ENCODE results near the gene MGMT.

The MGMT gene

GRCh38 chr10:129743738-129744133, 276.7 kb downstream of the MGMT start:
- Histone ChIP-seq H3K27me3 (no peaks in the 10 kb centered on the region), H4K20me1 (no peaks in the 10 kb centered on the region; a peak in 1 of 22 replicates), H3K4me1 (peaks cover 13 to 32% (median 17%) of the 10 kb centered on the region in 10 experiments), H3K4me3 (no peak overlapping the region), H3K9me3 (replicated peaks in 1 of 11) (peaks cover 15 to 57% (median 23%) of the 10 kb centered on the region in 11 experiments), H3K4me2 (no peak overlapping the region), H3K27ac (no peak overlapping the region), H3K9ac (no peak overlapping the region), H3K36me3 (peaks cover 3 to 55% (median 31%) of the 10 kb centered on the region in 11 experiments; a peak in 18 of 22 replicates)
- TF ChIP-seq Cebpa-rat (IDR thresholded peaks at IDR 0.05), result no peak

GRCh38 chr10:129744134-129745111, 277.4 kb downstream of the MGMT start:
- peak overlapping the region in 4 of 11 experiments; percentile 9 to 20 (median 14); a peak in 5 of 22 replicates for H3K4me2 ChIP-seq
- H3K4me3 ChIP-seq, result no peak overlapping the region
- no peak for TF ChIP-seq Cebpa-rat (IDR thresholded peaks at IDR 0.05)
- H3K9ac ChIP-seq, result no peak overlapping the region
- H4K20me1 ChIP-seq, result no peaks in the 10 kb centered on the region; a peak in 1 of 22 replicates
- H3K9me3 ChIP-seq (replicated peaks in 1 of 11), result peaks cover 22 to 63% (median 29%) of the 10 kb centered on the region in 11 experiments
- no peaks in the 10 kb centered on the region for H3K27me3 ChIP-seq
- H3K4me1 ChIP-seq, result peaks cover 6 to 25% (median 10%) of the 10 kb centered on the region in 10 experiments
- no peak overlapping the region for H3K27ac ChIP-seq
- H3K36me3 ChIP-seq, result peaks cover 8 to 60% (median 38%) of the 10 kb centered on the region in 11 experiments; a peak in 19 of 22 replicates

- H3K4me3 ChIP-seq, result no peak overlapping the region
- TF ChIP-seq Cebpa-rat (IDR thresholded peaks at IDR 0.05), result no peak
- peaks cover 8 to 61% (median 41%) of the 10 kb centered on the region in 11 experiments; a peak in 19 of 22 replicates for H3K36me3 ChIP-seq
- H3K27me3 ChIP-seq, result no peaks in the 10 kb centered on the region
- no peak overlapping the region for H3K9ac ChIP-seq
- H3K9me3 ChIP-seq (replicated peaks in 1 of 11), result peaks cover 27 to 71% (median 36%) of the 10 kb centered on the region in 11 experiments
- H4K20me1 ChIP-seq, result no peaks in the 10 kb centered on the region; a peak in 1 of 22 replicates
- H3K4me2 ChIP-seq, result peak overlapping the region in 2 of 11 experiments; percentile 18 to 20; a peak in 1 of 22 replicates
- peaks cover 0 to 17% (median 1%) of the 10 kb centered on the region in 10 experiments; a peak in 9 of 20 replicates for H3K4me1 ChIP-seq
- H3K27ac ChIP-seq, result no peak overlapping the region
These were observed 278.2 kb downstream of the MGMT start for GRCh38 chr10:129745186-129745750.

GRCh38 chr10:129754211-129755050, 287.4 kb downstream of the MGMT start:
- peaks cover 40 to 58% (median 48%) of the 10 kb centered on the region in 11 experiments for H3K9me3 ChIP-seq (replicated peaks in 1 of 11)
- H3K4me3 ChIP-seq, result no peak overlapping the region
- H3K27me3 ChIP-seq, result no peaks in the 10 kb centered on the region
- H3K9ac ChIP-seq, result no peak overlapping the region
- H3K36me3 ChIP-seq, result peaks cover under 1 to 35% (median 24%) of the 10 kb centered on the region in 11 experiments; a peak in 17 of 22 replicates
- H4K20me1 ChIP-seq, result no peaks in the 10 kb centered on the region; a peak in 2 of 22 replicates
- TF ChIP-seq Cebpa-rat (IDR thresholded peaks at IDR 0.05), result no peak
- no peak overlapping the region for H3K27ac ChIP-seq
- H3K4me2 ChIP-seq, result no peak overlapping the region
- H3K4me1 ChIP-seq, result peaks cover 13 to 40% (median 22%) of the 10 kb centered on the region in 10 experiments

GRCh38 chr10:129755158-129755591, 288.1 kb downstream of the MGMT start:
- Histone ChIP-seq H3K4me2 (no peak overlapping the region), H3K4me1 (peaks cover 13 to 40% (median 22%) of the 10 kb centered on the region in 10 experiments), H3K4me3 (no peak overlapping the region), H3K36me3 (peaks cover 8 to 42% (median 28%) of the 10 kb centered on the region in 11 experiments; a peak in 21 of 22 replicates), H3K9ac (no peak overlapping the region), H4K20me1 (no peaks in the 10 kb centered on the region; a peak in 2 of 22 replicates), H3K27ac (no peak overlapping the region), H3K27me3 (no peaks in the 10 kb centered on the region), H3K9me3 (replicated peaks in 1 of 11) (peaks cover 36 to 50% (median 41%) of the 10 kb centered on the region in 11 experiments)
- TF ChIP-seq Cebpa-rat (IDR thresholded peaks at IDR 0.05), result no peak

- H3K4me2 ChIP-seq, result peak overlapping the region in 3 of 11 experiments; percentile 85 to 90 (median 85); a peak in 3 of 22 replicates
- peaks cover 32 to 46% (median 37%) of the 10 kb centered on the region in 11 experiments for H3K9me3 ChIP-seq (replicated peaks in 1 of 11)
- H3K36me3 ChIP-seq, result peaks cover 8 to 47% (median 32%) of the 10 kb centered on the region in 11 experiments; a peak in 21 of 22 replicates
- H3K4me3 ChIP-seq, result no peak overlapping the region
- H3K9ac ChIP-seq, result no peak overlapping the region
- H3K27ac ChIP-seq, result no peak overlapping the region
- no peaks in the 10 kb centered on the region for H3K27me3 ChIP-seq
- H4K20me1 ChIP-seq, result no peaks in the 10 kb centered on the region; a peak in 2 of 22 replicates
- TF ChIP-seq Cebpa-rat (IDR thresholded peaks at IDR 0.05), result no peak
- peaks cover 13 to 40% (median 22%) of the 10 kb centered on the region in 10 experiments for H3K4me1 ChIP-seq
These were observed 288.6 kb downstream of the MGMT start for GRCh38 chr10:129755621-129756020.

GRCh38 chr10:129756912-129757901, 290.2 kb downstream of the MGMT start:
- Histone ChIP-seq H3K36me3 (peaks cover 13 to 62% (median 42%) of the 10 kb centered on the region in 11 experiments), H3K27ac (peak overlapping the region in 9 of 11 experiments; percentile 15 to 49 (median 28); a peak in 12 of 22 replicates), H3K4me3 (peak overlapping the region in 9 of 10 experiments; percentile 24 to 51 (median 34); a peak in 15 of 20 replicates), H3K9ac (peak overlapping the region in 10 of 11 experiments; percentile 18 to 58 (median 48); a peak in 17 of 22 replicates), H3K27me3 (no peaks in the 10 kb centered on the region), H3K4me2 (peak overlapping the region; percentile 64 to 91 (median 85)), H3K9me3 (replicated peaks in 1 of 11) (peaks cover 22 to 35% (median 25%) of the 10 kb centered on the region in 11 experiments), H4K20me1 (no peaks in the 10 kb centered on the region; a peak in 2 of 22 replicates), H3K4me1 (peaks cover 13 to 40% (median 22%) of the 10 kb centered on the region in 10 experiments)
- no peak for TF ChIP-seq Cebpa-rat (IDR thresholded peaks at IDR 0.05)

Measured in BLaER1 treated with 17β-estradiol and CSF1 and Interleukin-3, amounts not matched to agents 10 nM and 100 nM (cell line).